Stimulated activated CD8-positive, alpha-beta memory T cell treated with anti-CD3 and anti-CD28 coated beads, Interleukin-12 subunit alpha, Interleukin-12 subunit beta, amount 100 ng/mL, for 24 hours (primary cell): Measurements from ENCODE around the gene FHIT.
"Not testable (repeated sequence)": the region's sequence is repeated elsewhere in the genome, so short reads cannot be mapped to it uniquely, and the experiment has no call there.

Experiments used
- DNase-seq: peaks from one replicate; pipeline ENCODE4 v3.0.0-alpha.2; 2020; ENCODE audit errors: extremely low read depth

Gene FHIT

DNA sequence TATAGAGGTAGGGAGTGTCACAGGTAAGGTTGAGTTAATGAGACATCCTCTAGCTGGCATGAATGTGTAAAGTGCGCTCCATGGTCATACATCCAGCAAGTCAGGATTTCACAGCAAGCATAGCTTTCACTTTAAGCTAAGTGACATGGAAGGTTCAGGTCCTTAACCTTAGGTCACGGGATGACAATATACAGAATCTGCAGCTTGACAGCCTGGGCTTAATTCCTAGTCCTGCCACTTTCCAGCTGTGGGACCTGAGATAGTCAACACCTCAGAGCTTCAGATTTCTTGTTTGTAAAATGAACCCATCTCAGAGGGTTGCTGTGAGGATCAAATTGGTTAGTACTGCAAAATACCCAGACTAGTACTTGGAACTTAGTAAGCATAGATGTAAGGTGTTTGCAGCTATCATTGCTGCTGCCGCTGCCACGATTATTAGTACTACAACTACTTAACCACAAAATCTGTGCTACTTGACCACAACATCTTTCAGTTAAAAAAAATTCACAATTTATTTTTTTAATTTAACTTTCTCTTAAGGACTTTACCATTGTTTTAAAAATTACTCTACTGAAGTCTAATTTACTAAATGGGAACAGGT lies 1311.3 kb downstream of the FHIT start:
- DNase-seq, result no peak

DNA sequence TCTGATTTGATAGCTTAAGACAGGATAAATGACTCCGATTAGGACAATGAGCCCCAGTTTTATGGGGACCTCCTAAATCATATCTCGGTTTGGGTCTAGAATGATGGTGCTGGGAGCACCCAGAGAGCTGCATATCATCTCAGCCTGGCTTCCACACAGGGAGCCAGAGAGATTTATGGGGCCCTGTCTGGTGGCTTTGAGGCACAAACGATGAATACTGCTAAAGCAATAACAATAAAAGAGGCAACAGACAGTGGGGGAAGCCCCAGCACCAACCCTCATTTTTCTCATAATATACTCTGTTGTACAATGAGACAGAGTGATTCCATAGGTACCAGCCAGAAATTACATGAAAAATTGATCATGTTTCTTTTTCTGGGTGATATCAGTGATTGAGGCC lies 1312.4 kb downstream of the FHIT start:
- DNase-seq, result no peak

DNA sequence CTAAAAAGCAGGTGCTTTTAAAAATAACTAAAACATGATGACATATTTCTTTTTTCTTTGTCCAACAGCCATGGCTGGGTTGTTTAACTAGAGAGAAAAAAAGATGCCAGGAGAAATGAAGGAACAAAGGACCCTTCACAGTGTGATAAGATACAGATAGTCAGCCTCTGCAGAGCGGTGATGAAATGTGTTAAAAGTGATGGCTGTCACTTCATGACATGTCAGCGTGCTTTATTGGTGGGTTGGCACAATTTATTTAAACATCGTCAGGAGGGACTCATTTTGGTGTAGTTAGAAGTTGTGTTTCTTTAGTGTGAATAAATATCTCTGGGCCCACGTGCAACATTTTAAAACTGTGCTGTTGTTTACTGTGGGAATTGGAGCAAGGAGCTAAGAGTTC lies 1314.1 kb downstream of the FHIT start:
- no peak for DNase-seq

DNA sequence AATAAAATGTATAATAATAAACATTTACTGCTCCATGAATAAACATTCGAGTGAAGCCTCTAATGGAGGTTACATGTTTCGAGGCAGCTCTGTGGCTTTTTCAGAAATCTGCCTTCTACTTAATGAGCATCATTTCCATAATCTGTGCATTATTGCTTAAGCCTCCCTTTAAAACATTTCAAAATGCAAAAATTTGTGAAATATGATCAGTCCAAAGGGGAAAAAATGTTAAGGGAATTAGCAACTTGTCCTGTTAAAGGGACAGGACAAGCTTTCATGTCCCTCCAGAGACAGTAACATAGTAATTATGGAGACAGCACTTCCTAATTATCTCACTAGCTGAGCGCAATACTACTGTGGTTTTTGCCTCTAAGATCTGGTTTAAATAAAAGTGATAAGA lies 1314.8 kb downstream of the FHIT start:
- DNase-seq, result no peak

DNA sequence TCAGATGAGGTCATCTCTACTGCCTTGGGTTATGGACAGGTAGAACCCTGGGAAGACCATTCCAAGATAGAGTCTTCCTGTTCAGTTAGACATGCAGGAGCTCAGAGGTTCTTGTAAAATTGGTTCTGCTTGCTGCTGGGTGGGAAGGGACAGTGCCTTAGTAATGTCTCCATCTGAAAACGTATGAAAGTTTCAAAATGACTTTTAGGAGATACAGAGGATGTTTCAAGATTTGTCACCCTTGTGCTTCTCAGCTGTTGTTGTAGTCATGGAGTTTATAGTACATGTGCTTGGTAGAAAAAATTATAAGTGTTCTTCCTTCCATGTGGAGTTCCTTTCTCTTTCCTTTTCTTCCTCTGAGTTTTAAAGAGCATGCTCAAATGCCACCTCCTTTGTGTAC lies 1316.2 kb downstream of the FHIT start:
- no peak for DNase-seq

DNA sequence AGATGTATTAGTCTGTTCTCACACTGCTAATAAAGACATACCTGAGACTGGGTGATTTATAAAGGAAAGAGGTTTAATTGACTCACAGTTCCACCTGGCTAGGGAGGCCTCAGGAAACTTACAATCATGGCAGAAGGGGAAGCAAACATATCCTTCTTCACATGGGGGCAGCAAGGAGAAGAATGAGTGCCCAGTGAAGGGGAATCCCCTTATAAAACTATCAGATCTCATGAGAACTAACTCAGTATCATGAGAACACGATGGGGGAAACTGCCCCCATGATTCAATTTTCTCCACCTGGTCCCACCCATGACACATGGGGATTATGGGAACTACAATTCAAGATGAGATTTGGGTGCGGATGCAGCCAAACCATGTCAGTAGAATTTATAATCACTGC lies 1316.7 kb downstream of the FHIT start:
- not testable (repeated sequence) for DNase-seq

DNA sequence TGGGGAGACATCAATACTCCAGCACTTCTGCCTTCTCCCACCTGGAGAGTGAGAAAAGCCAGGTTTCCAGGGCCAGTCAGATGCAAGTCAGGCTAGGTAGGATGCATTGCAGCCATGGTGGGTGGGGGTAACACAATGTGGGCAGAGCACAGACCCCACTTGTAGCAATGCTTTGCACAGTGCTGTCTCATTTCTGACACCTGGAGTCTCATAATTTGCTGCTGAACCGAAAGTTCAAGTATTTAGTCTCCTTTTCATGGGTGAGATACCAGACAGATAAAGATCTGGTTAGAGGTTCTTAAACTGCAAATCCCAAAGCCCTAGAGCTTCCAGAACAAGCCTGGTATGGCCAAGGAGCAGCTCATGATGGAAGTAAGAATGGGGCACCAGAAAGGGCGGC lies 1321.1 kb downstream of the FHIT start:
- DNase-seq, result no peak

DNA sequence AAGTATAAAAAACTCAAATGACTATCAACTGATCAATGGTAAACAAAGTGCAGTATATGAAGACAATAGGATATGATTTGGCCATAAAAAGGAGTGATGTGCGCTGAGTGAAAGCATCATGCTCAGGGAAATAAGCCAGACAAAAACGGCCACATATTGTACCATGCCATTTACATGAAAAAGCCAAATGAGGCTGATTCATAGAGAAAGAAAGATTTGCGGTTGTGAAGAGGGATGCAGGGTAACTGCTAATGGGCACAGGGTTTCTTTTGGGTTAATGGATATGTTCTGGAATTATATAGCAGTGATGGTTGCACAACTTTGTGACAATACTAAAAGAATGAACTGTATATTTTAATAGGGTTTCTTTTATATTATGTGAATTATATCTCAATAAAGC lies 1324.2 kb downstream of the FHIT start:
- no peak for DNase-seq

DNA sequence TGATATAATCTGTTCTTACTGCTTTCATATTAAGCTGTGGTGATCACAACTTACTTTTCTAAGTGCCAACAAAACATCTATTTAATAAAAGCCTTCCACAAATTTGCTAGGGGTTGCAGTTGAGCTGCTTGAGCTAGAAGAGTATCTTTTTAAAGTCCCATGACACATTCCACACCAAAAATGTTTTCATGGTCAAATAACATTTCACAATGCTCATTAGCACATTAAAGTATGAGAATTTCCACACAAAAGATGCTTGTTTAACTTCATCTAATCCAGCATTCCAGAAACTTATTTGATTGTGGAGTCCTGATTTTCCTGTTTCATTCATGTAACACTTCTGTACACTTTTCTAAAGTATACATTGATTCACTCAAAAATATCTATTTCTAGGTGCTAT lies 1325.3 kb downstream of the FHIT start:
- DNase-seq, result no peak

DNA sequence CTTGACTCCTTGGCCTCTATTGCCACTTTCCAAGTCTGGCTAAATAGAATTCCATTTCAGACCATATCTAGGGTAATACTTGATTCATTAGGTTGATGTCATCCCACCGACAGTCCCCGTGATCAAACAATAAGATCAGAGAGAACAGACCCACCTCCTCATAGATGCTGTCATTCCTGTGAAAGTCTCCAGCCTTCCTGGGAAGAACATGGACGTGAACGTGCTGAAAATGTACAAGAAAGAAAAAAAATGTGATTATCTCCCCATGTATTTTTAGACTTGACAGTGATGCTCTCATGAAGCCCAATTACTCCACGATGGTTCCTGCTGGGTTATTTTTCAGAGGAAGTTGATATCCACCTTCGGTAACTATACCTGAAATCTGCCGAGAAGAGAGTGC lies 1329.1 kb downstream of the FHIT start:
- no peak for DNase-seq

DNA sequence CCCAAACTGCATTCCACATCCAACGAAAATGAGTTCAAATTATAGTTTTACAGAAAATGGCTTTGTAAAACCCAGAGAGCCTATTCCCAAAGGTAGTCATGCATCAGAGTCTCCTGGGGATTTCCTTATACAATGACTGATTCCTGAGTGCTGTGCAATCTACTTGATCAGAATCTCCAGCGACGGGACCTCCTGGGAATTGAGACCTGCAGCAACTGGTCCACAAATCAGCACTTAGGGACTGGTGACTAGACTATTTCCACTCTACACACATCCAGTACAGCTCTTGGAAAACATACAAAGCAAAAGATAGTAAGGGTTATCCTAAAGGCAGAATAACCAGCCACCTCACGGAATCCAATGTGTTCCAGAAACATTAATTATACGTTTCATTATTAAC lies 1330.4 kb downstream of the FHIT start:
- DNase-seq, result no peak

DNA sequence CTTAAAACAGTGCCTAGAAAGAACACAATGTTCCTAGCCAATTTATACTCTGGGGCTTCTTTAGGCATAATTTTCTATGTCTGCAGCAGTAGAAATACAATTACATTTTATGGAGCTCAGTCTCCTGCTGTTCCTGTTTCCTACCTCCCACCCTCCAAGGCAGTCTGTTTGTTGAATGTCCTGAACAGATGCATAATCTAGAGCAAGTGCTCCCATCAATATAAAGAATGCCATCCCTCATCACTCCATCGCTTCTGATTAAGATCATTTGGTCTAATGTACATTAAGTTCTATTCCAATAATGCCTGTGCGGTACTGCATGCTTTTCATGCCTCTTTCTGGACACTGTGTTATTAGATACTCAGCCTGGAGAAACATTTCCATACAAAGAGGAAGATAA lies 1331.7 kb downstream of the FHIT start:
- no peak for DNase-seq

DNA sequence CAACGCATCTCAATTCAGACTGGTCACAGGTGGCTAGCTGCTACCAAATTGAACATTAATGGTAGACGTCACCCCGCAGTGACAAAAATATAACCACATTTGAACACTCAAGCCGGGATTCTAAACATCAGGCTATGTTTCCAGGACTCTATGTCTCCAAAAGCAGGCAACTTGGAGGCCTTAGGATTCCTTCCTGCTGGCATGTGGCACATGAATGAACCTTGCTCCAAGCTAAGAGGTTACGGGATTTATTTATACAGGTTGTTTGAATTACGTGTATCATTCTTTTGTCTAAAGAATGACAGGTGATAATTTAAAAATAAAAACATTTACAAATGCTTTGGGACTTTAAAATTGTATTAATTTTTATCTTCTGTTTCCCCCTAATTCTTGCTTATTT lies 1337.0 kb downstream of the FHIT start:
- no peak for DNase-seq

DNA sequence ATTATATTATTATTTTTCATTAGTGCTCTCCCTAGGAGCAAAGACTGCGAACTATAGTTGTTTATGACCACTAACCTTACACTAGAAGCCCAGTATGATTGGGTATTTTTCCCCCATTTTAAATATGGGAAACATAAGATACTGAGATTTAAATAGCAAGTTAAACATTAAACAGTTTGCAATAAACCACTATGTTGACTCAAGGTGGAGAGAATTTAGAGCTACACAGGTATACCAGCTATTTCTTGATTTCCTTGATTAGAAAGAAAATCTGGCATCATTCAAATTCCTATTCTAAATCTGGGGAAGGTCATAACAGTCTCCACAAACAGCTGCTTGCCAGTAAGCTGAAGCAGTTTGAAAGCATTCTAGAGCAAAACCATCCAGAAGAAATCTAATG lies 1337.6 kb downstream of the FHIT start:
- no peak for DNase-seq

DNA sequence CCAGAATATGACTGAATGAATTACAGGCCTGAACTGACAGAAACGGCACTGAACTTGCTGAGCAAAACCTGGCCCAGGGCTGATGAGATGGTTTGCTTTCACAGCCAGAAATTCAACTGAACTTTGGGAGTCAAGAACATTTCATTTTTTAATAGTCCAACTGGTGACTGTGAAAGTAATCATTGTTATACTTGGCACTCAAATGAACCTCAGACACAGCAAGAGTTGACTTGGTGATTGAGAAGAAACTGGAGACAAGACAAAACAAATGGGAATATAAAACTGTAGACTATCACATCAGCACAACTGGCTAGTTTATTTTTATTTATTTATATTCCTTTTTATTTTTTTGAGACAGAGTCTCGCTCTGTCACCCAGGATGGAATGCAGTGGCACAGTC lies 1342.6 kb downstream of the FHIT start:
- no peak for DNase-seq

DNA sequence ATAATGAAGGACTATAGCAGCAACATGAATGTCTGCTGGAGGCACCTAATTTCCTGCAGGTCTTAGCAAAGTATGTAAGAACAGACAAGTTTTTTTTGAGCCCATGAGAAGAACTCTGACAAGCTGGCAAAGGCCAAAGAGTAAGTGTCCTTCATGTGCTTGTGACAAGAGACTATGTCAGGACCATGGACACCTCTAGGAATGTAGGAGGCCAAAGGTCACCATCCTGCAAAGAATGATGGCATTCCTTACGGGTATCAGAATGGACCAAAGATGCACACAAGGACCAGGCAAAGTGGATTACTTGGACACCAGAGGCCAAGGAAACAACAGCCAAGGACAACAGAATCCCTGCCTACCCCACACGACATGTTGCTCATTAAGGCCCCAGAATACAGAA lies 1343.0 kb downstream of the FHIT start:
- no peak for DNase-seq

DNA sequence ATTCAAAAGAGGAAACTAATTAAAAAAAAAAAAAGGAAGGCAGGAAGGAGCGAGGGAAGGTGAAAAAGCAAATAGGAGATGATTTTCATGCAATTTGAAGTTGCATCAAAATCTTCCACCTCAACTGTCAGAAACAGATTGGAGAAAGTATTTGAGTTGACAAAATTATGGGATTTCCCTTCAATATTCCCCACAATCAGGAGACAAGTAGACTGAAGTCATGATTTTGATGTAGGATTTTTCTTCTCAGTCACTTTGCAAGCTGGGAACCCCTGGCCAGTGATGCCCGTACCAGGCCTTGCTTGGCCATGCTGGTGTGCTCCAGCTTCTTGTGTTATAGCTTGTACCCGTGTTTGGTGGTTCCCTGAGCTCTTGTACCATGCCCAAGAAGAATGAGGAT lies 1347.0 kb downstream of the FHIT start:
- no peak for DNase-seq

DNA sequence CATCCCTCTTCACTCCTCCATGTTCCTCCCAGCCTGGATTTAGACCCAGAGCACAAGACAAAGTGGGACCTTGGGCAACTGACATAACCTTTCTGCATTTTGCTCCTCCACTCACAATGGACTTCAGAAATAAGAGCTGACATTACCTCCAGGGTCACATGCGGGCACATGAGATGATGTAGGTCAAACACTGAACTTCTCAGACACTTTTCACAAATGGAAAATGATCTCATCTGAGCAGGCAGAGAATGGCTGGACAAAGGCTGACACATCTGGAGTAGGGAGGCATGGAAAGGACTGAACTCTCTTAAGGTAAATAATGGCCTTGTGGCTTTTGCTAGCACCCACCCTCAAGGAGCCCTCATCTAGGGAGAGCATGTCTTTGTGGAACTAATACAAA lies 1352.2 kb downstream of the FHIT start:
- no peak for DNase-seq

DNA sequence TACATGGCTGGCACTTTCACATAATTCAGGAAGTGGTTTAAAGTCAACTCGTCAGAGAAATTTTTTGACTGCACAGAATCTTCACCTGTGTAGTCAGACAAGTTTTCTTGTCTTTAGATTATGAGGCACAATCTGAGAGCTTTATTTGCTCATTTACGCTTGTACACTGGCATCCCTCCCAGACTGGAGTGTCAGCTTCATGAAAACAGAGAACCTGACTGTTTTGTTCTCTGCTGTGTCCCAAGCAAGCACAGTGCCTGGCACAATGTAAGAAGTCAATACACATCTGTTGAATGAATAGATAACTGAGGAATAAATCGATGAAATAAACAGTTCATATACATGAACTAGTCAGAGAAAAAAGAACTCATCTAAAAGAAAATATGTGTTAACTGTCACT lies 1355.3 kb downstream of the FHIT start:
- DNase-seq, result no peak

DNA sequence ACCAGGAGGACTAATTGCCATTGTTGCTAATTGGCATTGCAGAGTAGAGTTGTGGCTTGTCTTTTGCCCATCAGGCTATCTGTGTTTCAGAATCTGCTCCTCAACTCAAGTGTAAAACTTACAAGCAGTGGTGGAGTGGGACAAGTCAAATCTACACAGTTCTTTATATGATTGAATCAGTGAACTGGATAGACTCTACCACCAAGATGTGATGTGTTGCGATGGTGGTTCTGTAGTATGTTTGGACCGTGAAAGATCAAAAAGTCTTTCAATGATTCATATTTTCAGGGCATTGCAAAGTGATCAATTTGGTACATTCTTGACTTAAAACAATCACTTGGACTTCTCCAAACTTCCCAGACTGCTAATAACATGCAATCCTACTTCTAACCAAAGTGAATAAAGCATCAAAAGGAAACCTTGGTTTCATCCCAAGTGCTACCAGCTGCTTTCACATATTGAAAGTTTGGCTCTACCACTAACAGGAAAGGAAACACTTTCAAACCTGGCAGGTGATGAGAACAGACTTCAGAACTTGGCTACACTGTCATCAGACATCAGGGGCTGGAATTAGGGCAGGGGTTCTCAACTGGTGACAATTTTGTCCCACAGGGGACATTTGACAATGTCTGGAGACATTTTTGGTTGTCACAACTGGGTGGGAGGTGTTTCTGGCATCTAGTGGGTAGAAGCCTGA lies 1356.7 kb downstream of the FHIT start:
- no peak for DNase-seq

DNA sequence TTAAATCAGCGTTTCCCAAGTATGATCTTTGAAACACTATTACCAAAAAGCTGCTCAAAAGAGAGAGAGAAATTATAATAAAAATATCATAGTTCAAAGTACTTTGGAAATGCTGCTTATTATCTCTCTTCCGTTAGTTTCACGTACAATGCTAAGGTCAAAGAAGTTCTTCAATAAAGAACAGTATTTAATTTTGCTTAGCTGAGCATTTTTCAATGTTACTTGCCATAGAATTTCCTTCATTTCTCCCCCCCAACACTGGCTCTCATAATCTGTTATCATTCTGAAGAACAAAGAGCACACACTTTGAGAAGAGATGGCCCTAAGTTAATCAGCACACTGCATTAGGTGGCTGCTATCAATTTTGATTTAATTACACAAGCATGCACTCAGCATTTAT lies 1360.6 kb downstream of the FHIT start:
- no peak for DNase-seq

DNA sequence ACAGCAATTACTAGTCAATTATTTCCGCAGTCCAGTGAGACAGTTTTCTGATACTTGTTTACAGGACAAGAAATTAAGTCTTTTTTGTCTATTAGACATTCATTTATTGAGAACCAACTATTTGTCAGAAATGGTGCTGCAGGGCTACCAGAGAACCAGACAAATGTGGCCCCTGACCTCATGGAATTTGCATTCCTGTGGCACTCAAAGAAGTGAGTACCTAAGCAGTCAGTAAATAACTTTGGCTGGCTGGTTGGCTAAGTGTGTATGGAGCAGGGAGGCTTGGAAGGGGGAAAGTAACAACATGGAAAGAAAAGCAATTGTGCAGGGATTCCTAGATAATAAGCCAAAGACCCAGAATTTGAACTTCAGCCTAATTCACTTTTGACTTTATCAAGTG lies 1364.5 kb downstream of the FHIT start:
- no peak for DNase-seq

DNA sequence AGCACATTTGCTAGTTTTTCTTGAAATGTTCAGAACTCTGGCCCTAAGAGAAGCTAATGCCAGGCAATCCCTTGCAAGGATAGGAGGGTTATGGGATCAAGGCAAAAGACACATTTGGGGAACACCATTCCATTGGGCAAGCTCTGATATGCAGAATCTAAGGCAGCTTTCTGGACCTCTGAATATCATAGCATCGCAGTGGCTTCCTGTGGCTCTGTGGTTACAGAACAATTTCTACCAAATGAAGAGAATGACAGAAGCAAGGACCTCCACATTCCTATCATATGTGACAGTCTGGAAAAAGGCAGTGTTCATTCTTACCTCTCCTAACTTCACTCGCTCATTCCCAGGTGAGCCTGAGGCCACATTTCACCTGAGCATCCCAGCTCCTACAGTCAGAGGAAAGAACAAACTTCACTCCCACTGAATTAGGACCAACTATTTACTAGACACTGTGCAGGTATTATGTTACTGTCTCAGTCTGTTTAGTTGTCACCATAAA lies 1365.3 kb downstream of the FHIT start:
- no peak for DNase-seq

DNA sequence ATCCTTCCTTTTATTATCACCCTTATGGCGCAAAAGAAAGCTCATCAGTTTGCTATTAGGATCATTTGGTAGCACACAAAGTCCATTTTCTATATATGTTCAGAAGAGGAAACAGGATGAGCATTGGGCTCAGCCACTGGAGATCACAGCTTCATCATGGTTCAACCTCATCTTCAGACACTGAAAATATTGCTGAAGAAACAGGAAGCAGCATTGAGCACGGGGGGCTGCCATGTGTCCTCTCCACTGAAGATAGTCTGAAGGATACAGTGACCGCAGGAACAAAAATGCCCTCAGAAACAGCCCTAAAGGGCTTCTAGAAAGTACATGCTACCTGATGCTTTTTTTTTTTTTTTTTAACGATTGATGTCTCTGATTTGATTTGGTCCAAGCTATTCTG lies 1366.2 kb downstream of the FHIT start:
- DNase-seq, result no peak
